Activated CD4-positive, alpha-beta T cell treated with anti-CD3 and anti-CD28 coated beads for 4 hours (primary cell): ENCODE data around the gene GRIPAP1.
"Not testable (repeated sequence)": the region's sequence is repeated elsewhere in the genome, so short reads cannot be mapped to it uniquely, and the experiment has no call there.

Experiments used
- DNase-seq, 2 donors: peaks; one replicate each; pipeline ENCODE4 v3.0.0-alpha.2; 2020

The GRIPAP1 gene

DNA sequence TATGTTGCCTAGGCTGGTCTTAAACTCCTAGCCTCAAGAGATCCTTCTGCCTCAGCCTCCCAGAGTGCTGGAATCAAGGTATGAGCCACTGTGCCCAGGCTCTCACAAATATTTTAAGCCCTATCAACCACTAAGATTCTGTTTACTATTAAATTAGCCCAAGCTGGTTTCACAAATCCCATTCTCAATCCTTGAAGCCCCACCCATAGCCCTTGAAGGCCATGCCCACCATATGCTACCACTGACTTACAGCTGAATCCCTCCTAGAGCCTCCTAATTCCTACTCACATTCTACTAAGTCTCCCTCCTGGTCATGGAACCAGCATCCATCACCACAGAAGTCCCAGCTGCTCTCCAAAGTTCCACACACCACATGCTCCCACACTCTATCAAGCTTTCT, 9.7 kb downstream of the GRIPAP1 start:
- no peak for DNase-seq

DNA sequence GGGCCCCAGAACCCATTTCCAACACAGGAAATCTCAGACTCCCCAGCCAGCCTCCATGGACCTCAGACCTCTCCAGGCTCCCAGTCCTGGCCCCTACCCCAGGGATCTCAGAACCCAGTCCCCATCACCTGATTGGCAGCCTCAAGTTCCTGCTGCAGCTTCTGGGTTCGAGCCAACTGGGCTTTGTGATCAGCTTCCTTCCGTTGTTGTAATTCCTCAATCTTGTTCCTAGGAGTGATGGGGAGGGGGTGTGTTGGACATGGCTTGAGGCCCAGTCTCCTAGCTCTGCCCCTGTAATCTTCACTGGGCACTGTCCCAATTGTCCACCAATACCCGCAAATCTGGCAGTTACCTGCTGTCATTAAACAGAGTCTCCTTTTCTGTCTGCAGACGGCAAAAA, 12.6 kb downstream of the GRIPAP1 start:
- DNase-seq, result no peak

DNA sequence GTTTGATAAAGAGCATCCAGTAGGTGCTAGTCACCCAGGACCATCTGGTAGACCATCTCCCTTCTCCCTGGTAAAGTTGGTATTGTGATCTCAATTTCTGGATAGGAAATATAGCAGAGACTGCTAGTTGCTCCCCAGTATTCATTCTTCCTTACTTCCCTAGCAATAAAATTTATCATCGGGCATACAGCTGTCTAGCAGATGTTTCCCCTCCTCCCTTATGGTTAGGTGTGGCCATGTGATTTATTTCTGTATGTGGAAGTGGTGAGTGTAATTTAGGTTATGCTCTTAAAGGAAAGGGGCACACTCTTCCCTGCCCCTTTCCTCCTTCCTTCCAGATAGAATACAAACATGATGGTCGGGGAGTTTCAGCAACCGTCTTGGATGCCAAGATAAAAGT, 18.2 kb downstream of the GRIPAP1 start:
- no peak for DNase-seq

DNA sequence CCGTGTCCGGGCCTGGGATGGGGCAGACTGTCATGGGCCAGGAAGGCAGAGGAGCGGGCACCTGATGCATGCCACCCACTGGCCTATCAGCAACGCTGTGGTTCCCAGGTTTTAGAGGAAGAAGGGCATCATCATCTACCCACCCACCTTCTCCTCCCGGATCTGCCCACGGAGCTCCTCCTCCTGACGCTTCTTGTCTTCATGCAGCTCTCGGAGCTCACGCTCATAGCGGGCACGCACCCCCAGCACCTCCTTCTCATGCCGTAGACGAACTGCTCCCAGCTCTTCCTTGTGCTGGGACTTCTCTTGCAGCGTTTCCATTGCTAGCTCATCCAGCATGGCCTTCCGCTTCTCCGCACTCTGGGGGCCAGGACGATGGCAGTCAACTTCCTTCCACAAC, 19.0 kb downstream of the GRIPAP1 start:
- DNase-seq, result no peak

DNA sequence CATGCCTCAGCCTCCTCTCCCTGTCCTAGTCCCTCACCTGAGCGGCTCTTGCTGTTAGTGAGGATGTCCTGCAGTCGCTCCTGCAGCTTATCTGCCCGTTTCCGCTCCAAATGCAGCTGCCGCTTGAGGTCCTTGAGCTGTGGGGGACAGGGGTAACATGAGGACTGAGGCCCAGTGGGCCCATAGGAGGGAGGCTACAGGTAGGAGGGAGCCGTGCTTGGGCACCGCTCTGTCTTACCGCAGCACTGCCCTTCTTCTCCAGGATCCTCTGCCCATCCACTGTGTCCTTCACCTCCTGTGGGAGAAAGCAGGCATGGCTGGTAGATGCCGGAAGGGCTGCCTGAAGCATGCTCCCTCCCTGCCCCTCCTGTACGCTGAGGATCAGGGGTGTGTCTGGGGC, 20.9 kb downstream of the GRIPAP1 start:
- no peak for DNase-seq

DNA sequence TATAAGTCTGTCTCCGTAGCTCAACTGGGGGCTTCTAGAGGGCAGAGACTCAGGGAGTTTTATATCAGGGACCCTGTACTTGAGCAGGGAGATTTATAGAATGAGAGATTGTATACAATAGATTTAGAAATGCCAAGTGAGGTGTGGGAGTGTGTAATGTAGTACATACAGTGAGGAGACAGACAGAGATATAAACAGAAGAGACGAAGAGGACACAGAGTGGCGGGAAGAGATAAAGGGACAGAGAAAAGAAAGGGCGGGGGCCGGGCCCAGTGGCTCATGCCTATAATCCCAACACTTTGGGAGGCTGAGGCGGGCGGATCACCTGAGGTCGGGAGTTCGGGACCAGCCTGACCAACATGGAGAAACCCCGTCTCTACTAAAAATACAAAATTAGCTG, 21.7 kb downstream of the GRIPAP1 start:
- DNase-seq, result not testable (repeated sequence)

DNA sequence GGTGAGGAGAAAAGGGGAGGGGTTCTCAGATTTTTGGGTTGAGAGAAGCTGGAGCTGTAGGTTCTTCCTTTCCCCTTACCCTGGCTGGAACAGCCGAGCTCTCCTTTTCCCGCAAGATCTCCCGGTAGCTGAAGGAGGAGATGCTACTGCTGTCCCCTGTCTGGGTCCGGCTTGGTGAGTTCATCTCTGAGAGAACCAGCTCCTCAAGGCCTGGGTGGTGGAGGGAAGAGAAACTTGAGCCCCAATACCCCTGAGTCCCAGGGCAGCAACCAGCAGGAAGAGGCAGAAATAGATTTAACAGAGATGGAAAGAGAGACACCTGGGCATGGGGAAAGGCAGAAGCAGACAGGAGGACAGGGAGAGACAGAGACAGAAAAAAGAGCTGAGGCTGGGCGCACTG, 23.8 kb downstream of the GRIPAP1 start:
- no peak for DNase-seq

DNA sequence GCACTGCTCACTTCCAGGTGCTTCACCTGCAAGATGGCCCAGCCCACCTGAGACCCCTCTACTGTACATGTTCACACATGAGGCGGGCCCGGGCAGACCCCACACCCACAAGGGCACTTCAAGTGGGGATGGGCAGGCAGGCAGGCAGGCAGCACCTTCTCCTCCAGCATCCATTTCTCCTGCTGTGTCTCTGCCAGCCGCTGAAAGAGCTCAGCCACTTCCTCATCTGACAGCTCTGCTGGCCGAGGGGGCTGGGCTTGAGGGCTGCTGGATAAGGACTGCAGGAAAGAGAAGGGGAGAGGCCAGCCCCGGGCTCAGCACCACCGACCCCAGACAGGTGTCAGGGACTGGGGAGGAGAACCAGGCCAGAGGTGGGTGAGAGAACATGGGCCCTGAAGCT, 26.0 kb downstream of the GRIPAP1 start:
- no peak for DNase-seq

DNA sequence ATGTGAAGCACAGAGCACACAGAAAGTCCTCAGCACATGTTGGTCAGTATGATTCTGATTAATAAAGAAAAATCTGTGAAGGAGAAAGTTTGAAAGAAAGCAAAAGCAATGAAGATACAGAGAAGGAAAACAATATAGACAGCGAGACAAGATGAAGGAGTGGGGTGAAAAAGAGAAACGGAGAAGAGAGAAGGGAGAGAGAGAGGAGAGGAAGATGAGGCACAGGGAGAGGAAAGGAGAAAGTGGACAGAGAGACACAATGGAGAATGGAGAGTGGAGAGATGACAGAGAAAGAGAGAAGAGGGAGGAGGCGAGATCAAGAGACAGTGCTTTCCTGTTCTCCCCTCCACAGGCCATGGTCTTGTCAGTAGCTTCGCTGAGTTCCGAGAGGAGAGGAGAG, 26.5 kb downstream of the GRIPAP1 start:
- DNase-seq, result no peak

DNA sequence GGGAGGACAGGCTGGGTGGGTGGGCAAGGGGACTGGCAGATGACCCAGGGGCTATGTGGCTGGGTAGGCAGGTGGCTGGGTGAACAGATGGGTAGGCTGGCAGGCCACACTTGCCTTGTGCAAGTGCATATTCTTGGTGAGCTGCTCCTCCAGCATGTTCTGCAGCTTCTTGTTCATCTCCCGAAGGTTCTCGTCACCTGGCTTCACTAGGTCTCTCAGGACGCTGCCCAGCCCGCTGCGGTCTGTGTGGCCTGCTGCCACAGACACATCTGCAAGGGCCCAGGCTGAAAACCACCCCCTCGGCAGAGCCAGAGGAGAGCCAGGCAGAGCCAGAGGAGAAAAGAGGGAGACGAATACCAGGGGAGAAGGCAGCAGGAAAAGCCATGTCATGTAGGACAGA, 27.0 kb downstream of the GRIPAP1 start:
- no peak for DNase-seq

DNA sequence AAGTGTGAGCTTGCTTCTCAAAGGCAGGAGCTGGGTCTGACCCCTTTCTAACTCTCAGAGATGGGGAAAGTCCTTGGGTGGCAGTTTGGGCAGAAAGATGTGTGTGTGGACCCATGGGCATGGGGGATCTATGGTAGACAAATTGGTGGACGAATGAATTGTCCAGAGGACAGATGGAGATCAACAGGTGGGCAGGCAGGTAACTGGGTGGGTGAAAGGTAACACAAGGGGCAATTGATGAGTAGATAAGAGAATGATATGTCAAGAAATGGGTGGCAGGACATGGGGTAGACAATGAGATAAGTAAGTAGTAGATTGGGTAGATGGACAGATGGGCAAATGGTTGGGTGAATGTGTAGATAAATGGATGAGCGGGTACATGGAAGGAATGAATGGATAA, 27.5 kb downstream of the GRIPAP1 start:
- no peak for DNase-seq

DNA sequence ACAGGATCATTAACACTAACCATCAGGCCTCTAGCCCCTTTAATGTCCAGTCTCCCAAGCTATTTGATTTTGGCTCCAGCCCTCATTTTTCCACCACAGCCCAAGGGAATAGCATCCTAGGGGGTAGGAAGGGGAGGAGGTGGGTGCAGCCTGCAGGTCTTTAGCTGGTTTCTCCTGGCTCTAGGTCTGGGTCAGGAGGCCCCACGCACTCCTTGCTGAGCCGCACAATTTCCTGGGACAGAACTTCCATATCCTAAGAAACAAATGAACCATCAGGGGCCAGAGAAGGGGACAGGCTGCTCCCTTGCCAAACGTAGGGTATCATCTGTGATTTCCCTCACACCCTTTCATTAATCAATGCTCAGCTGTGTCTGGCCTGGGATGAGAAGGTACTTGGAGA, 28.0 kb downstream of the GRIPAP1 start:
- DNase-seq, result no peak

DNA sequence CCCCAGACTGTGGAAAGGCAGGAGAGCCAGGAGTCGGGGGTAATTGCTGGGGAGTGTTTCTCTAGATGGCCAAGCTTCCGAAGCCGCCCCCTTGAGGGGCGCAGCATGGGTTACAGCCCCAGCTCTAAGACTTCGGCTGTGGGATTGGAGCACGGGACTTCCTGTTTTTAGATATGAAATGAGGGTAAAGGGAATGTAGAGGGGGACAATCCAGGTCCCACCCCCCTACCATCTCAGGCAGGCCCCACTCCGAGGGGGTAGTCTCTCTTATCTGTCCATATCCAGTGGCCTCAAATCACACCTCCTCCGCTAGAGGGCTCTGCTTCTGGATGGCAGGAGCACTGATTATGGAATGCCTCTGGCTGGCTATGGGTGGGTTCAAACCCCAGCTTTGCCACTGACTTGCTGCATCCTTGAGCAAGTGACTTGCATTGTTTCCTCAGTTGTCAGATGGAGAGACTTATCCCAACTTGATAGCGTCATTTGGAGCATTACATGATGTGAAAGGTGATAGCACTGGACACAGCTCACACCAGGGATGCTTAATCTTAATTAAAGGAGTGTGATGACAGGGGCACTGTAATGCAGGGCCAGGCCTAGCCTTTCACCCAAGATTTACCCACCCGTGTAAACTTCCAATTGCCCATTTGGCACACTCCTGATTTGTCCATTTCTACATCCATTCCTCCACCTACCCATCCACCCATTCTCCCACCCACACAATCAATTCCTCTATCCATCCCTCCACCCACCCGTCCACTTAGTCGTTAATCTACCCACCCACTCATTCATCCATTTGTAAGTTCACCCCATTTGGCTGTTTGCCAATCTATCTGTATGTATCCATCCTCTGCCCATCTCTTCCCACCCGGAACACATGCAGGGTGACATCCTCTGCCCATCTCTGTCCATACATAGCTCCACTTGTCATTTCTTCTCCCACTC, 29.6 kb downstream of the GRIPAP1 start:
- peak; percentile 20 to 23 for DNase-seq

DNA sequence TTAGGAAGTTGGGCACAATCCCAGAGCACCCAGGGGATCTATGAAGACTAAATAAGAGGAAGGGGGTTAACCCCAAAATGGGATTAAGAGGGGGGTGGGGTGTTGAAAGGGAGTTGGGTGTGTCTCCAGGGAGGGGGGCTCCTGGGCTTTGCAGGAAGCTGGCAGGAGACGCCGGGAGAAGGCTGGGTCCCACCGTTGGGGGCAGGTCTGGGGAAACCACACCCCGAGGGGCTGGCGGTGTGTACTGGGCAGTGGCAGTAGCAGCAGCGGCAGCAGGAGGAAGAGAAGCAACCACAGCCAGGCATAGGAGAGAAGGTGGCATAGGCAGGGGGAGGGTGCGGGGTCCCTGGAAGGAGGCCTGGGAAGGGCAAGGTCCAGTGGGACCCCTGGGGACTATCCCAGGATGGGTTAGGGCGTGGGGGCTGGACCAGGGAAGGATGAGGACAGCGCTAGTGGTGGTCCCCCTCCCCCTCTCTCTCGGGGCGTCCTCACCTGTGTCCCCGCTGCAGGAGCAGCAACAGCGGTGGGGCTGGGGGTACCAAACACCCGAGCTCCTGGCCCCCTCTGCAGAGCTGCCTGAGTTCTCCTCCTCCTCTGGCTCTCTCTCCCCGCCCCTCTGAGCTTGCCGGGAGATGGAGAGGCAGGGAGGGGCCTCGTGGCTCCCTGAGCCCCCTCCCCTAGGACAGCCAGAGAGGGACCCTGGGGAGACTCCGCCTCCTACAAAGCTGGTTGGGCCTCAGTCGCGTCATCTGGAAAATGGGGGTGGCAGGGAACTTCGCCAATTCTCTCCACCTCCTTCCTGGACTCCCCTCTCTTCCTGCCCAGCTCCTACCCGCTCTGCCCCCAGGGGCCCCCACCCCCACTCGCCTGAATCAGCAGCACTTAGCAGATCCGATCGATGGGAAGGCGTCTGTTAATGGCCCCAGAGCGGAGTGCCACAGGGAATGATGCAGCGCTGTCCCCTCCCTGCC, 30.5 kb downstream of the GRIPAP1 start, which contains the start of gene KCND1:
Gene KCND1, minus strand, starts transcription at position 596 of the 971 bp plus-strand sequence. CDS start 1,573 bp downstream, outside the sequence.
- DNase-seq, result no peak

DNA sequence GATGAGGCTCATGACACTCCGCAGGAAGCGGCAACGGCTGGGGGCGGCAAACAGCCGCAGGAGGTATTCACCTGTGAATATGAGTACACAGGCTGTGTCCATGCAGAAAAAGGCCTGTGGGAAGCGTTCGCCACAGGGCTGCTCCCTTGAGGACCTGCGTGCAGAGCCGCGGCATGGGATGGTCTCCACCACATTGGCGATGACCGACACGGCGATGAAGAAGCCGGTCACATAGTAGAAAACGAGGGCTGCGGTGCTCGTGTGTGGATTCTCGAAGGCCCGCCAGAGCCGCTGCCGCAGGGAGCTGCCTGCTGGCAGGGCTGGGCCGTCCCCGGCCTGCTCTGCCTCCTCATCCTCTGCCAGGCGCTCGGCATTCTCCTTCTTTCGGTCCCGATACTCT, 32.6 kb downstream of the GRIPAP1 start:
- DNase-seq, result no peak

DNA sequence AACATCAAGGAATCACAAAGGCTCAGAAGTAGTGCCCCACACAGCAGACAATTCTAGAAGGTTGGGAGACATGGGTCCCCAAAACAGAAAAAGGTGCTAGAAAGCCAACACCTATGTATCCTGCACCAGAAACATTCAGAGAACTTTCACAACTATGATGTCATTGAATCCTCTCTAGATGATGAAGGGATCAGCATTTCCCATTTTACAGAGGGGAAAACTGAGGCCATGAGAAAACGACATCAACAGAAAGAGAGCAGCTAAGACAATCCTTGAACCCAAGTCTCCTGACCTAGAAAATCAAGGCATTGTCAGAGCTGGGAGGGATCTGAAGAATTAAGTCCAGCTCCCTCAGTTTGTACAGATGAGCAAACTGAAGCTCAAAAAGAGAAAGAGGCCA, 33.7 kb downstream of the GRIPAP1 start:
- no peak for DNase-seq

DNA sequence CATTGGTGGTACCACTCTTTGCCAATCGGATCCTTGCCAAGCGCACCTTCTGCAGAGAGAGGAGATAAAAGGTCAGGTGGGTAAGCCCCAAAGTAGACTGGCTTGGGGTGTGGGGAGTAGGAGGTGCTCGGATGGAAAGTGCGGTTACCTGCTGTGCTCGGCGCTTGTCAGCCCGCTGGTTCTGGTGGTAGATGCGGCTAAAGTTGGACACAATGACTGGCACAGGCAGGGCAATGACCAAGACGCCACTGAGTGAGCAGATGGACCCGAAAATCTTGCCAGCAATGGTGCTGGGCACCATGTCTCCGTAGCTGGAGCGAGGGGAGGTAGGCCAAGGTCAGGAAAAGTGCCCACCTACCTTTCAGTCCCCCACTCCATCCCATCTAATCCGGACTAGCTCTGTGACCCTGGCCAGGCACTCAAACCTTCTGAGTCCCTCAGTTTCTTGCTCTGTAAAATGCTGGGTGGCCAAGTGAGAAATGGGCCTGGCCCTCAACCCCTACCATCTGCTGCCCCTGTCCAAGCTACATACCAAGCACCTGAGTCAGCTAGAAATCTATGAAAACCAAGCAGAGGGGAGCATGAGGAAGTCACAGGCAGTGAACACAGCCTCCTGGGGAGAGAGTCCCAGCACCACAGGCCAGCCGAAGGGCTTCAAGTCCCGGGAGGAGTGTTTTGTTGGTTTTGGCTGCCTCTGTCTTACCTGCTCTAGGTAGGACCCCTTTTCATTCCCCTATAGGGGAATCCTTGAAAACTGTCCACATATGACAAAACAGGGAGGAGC, 35.1 kb downstream of the GRIPAP1 start:
- DNase-seq, result no peak

DNA sequence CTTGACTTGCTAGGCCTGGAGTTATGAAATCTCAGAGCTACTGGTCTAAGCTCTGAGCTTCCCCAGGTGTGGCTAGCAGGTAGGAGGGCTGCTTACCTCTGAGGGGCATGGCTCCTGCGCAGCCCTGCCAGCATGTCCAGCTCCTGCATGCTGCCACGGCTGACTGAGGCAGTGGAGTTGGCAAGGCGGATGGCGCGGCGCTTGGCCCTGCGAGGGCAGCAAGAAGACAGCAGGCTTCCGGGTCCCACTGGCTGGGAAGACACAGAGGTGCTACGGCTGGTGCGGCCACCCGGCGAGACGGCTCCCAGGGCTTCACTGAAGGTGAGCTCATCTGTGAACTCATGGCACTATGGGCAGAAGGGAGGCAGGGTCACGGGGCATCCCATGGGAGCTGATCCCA, 36.1 kb downstream of the GRIPAP1 start:
- DNase-seq, result no peak

DNA sequence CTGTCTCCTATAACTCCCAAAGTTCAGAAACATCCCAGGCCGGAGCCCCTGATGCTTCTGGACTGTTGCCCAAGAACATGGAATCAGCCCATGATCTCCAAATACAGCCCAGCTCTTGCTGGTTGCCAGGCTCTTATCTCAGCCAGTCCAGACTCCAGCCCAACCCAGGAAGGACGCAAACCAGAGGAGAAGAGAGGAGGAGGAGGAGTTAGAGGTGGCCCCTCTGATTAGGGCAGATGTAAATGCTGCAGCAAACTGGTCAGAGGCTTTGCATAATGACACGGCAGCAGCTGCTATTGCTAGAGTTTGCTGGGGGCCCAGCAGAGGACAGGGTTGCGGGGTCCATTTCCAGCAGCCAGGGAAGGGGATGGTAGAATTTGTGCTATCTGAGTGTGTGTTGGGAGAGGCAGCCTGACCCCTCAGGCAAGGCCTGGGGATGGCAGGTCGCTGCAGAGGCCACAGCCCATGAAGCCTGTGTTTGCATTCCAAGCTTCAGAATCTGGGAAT, 40.4 kb downstream of the GRIPAP1 start:
- no peak for DNase-seq

DNA sequence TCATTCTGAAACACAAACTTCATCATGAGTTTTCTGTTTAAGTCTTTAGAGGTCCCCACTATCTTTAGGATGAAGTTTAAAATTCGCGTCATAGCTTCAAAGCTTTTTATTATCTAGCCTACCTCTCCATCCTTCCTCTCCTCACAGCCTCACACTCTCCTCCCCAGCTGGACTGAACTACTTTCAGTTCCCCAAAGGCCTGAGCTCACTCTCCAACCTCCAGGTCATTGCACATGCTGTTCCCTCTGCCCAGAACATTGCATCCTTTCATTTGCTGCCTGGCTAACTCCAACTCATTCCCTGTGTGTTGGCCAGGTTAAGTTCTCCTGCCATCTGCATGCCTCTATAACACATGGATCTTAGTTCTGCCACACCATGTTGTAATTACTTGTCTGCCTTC, 41.8 kb downstream of the GRIPAP1 start:
- DNase-seq, result no peak

DNA sequence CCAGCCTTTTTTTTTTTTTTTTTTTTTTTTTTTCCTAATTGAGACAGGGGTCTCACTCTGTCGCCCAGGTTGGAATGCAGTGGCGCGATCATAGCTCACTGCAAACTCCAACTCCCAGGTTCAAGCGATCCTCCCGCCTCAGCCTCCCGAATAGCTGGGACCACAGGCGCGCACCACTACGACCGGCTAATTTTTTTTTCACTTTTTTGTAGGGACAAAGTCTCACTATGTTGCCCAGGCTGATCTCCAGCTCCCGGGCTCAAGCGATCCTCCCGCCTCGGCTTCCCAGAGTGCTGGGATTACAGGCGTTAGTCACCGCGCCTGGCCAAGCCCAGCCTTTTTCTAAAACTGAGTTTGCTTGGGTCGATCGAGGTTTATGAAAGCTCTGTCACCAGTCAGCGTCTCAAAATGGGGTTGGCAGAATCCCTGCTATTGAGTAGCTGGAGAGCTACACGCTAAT, 43.4 kb downstream of the GRIPAP1 start:
- DNase-seq, result no peak
